Mesothelial cell of epicardium (in vitro differentiated cells): ENCODE data around the gene DTNA. TPM values are rescaled to one million over a fixed set of nuclear protein-coding genes. Genes with fewer than 3 reads are reported as not detected.
"Not testable (repeated sequence)": the region's sequence is repeated elsewhere in the genome, so short reads cannot be mapped to it uniquely, and the experiment has no call there.

Experiments
- DNase-seq, 2 experiments: peaks; one replicate each; pipeline ENCODE4 v3.0.0; 2021; ENCODE audit warnings: low spot score in 2 of 2; ENCODE audit not compliant: unreplicated experiment in 2 of 2
- H3K27ac Mint-ChIP-seq: 2 replicates; pipeline ENCODE4 v1.8.0; 2021; ENCODE audit warnings: mixed read lengths
- H3K27me3 Mint-ChIP-seq: 2 replicates; pipeline ENCODE4 v1.8.0; 2021; ENCODE audit warnings: low read depth, mixed read lengths
- H3K36me3 Mint-ChIP-seq: 2 replicates; pipeline ENCODE4 v1.8.0; 2021; ENCODE audit warnings: mixed read lengths
- H3K4me1 Mint-ChIP-seq: 2 replicates; pipeline ENCODE4 v1.8.0; 2021; ENCODE audit warnings: mixed read lengths
- H3K4me3 Mint-ChIP-seq: 2 replicates; pipeline ENCODE4 v1.8.0; 2021; ENCODE audit warnings: mild to moderate bottlenecking, moderate library complexity, mixed read lengths
- H3K9me3 Mint-ChIP-seq: 2 replicates; pipeline ENCODE4 v1.8.0; 2021; ENCODE audit warnings: mixed read lengths
- total RNA-seq: library from RNA; stranded (reverse); gene quantifications from 3 replicates; pipeline ENCODE4 v1.2.1, GENCODE V29; 2021
- TF ChIP-seq, protein P1 (sequence below): fragments of 200-600 bp; sonication (generic); IDR thresholded peaks from one replicate; pipeline ENCODE4 v1.5.0; 2021; ENCODE audit warnings: antibody characterized with exemption; ENCODE audit not compliant: unreplicated experiment

DTNA gene
- total RNA-seq, 1 donor from 2014 or later = 10.1 TPM

- peaks cover 43% of the 10 kb centered on the region for H3K4me1 Mint-ChIP-seq
- H3K27ac Mint-ChIP-seq = peak overlapping the region; percentile 87
- DNase-seq = no peak
- peak overlapping the region; percentile 48 for H3K4me3 Mint-ChIP-seq
- no peaks in the 10 kb centered on the region for H3K9me3 Mint-ChIP-seq
- TF ChIP-seq, protein P1, sequence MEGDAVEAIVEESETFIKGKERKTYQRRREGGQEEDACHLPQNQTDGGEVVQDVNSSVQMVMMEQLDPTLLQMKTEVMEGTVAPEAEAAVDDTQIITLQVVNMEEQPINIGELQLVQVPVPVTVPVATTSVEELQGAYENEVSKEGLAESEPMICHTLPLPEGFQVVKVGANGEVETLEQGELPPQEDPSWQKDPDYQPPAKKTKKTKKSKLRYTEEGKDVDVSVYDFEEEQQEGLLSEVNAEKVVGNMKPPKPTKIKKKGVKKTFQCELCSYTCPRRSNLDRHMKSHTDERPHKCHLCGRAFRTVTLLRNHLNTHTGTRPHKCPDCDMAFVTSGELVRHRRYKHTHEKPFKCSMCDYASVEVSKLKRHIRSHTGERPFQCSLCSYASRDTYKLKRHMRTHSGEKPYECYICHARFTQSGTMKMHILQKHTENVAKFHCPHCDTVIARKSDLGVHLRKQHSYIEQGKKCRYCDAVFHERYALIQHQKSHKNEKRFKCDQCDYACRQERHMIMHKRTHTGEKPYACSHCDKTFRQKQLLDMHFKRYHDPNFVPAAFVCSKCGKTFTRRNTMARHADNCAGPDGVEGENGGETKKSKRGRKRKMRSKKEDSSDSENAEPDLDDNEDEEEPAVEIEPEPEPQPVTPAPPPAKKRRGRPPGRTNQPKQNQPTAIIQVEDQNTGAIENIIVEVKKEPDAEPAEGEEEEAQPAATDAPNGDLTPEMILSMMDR = no peak
- H3K36me3 Mint-ChIP-seq = no peaks in the 10 kb centered on the region
- H3K27me3 Mint-ChIP-seq = no peaks in the 10 kb centered on the region
Observed at GRCh38 chr18:34710934-34711333, 836 bp downstream of the DTNA start.

DNA sequence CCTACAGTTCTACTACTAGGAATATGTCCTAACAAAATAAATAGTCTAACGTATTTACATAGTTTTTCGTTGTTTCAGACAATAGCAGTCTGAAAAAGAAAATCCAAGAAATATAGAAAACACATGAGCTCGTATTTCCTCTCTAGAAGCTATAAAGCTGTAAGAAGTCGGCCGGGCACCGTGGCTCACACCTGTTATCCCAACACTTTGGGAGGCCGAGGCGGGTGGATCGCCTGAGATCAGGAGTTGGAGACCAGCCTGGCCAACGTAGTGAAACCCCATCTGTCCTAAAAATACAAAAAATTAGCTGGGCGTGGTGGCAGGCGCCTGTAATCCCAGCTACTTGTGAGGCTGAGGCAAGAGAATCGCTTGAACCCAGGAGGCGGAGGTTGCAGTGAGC is 6.0 kb downstream of the DTNA start:
- H3K4me1 Mint-ChIP-seq, H3K27me3 Mint-ChIP-seq, H3K36me3 Mint-ChIP-seq, H3K9me3 Mint-ChIP-seq, H3K4me3 Mint-ChIP-seq, H3K27ac Mint-ChIP-seq, DNase-seq: not testable (repeated sequence)

DNA sequence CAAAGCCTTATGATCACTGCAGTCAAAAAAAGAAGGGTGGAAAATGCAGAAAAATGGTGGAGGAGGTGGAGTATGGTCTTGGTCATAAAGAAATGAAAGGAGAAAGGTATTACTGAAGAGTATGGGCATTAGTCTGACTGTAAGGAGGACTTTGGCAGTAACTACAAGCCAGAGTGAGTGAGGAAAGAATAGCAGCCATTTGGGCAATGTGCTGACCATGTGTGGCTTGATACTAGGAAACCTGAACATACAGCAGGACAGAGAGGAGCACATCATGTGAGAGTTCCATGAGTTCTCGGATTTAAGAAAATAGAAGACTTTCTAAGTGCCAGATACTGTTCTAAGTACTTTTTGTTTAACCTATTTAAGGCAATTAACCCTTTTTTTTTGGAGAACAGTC is 8.5 kb downstream of the DTNA start:
- Mint-ChIP-seq H3K27me3 (no peaks in the 10 kb centered on the region), H3K9me3 (no peaks in the 10 kb centered on the region), H3K27ac (no peak overlapping the region), H3K4me1 (no peaks in the 10 kb centered on the region), H3K36me3 (no peaks in the 10 kb centered on the region), H3K4me3 (no peak overlapping the region)
- no peak for DNase-seq
- TF ChIP-seq, protein P1 = no peak

DNA sequence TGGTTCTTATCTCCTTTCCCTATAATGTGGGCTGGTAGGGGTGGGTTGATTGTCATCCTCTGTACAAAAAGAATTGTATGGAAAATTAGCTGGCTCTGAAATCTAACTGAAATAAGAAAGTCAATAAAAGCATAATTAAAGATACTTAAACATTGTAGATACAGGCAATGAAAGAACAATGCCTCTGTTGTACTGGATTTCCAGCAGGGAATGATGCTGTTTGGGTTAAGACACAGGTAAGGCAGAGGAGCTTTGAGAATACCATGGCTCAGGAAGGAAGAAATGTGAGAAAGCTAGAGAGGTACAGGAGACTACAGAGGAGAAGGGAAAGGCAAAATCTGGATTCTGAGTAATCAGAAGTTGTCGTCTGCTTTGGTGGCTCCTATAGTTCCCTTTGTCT is 10.1 kb downstream of the DTNA start:
- peaks cover 9% of the 10 kb centered on the region for H3K9me3 Mint-ChIP-seq
- no peaks in the 10 kb centered on the region for H3K27me3 Mint-ChIP-seq
- no peaks in the 10 kb centered on the region for H3K4me1 Mint-ChIP-seq
- TF ChIP-seq, protein P1 = no peak
- DNase-seq = no peak
- H3K36me3 Mint-ChIP-seq = peaks cover 4% of the 10 kb centered on the region
- H3K4me3 Mint-ChIP-seq = no peak overlapping the region
- no peak overlapping the region for H3K27ac Mint-ChIP-seq

DNA sequence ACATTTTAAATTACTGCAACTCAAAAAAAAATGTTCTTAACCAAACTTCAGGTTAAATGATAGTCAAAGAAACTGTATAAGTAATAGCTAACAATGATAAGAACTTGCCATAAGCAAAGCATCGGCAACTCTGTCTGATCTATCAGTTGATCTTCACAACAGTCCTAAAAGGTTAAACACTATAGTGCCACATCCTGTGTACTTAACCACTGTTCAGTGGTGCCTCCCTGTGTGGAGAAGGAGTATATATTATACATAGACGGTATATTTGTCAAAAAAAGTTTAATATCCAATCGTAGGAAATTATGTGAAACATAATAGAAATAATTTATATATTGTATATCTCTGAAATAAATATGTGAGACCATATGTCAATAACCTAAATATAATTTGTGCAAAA is 13.0 kb downstream of the DTNA start:
- Mint-ChIP-seq H3K4me3 (no peak overlapping the region), H3K27me3 (no peaks in the 10 kb centered on the region), H3K9me3 (peaks cover 9% of the 10 kb centered on the region), H3K36me3 (peaks cover 4% of the 10 kb centered on the region), H3K4me1 (no peaks in the 10 kb centered on the region), H3K27ac (no peak overlapping the region)
- TF ChIP-seq, protein P1 = no peak
- DNase-seq = no peak

GRCh38 chr18:34725737-34726136 is 15.6 kb downstream of the DTNA start:
- H3K27ac Mint-ChIP-seq, H3K27me3 Mint-ChIP-seq, H3K4me3 Mint-ChIP-seq, DNase-seq, H3K9me3 Mint-ChIP-seq, H3K36me3 Mint-ChIP-seq: not testable (repeated sequence)
- H3K4me1 Mint-ChIP-seq = peaks cover 18% of the 10 kb centered on the region

GRCh38 chr18:34726286-34727004 is 16.3 kb downstream of the DTNA start:
- no peak overlapping the region for H3K27ac Mint-ChIP-seq

More at GRCh38 chr18:34726286-34727004, 16.3 kb downstream of the DTNA start:
- no peak overlapping the region for H3K4me3 Mint-ChIP-seq
- TF ChIP-seq, protein P1 = no peak
- DNase-seq = no peak
- H3K9me3 Mint-ChIP-seq = peaks cover 9% of the 10 kb centered on the region
- peaks cover 20% of the 10 kb centered on the region for H3K4me1 Mint-ChIP-seq
- peaks cover 4% of the 10 kb centered on the region for H3K36me3 Mint-ChIP-seq
- H3K27me3 Mint-ChIP-seq = no peaks in the 10 kb centered on the region
